ENCODE measurements around the gene NPR2. TPM values are rescaled to one million over a fixed set of nuclear protein-coding genes. Genes with fewer than 3 reads are reported as not detected.

The NPR2 gene
- total and polyA plus RNA-seq, 2 experiments from 2014 or later = 12.2 to 13.9 TPM

GRCh38 chr9:35814106-35814840 lies 22.9 kb downstream of the NPR2 start:
- TF ChIP-seq, protein P1, sequence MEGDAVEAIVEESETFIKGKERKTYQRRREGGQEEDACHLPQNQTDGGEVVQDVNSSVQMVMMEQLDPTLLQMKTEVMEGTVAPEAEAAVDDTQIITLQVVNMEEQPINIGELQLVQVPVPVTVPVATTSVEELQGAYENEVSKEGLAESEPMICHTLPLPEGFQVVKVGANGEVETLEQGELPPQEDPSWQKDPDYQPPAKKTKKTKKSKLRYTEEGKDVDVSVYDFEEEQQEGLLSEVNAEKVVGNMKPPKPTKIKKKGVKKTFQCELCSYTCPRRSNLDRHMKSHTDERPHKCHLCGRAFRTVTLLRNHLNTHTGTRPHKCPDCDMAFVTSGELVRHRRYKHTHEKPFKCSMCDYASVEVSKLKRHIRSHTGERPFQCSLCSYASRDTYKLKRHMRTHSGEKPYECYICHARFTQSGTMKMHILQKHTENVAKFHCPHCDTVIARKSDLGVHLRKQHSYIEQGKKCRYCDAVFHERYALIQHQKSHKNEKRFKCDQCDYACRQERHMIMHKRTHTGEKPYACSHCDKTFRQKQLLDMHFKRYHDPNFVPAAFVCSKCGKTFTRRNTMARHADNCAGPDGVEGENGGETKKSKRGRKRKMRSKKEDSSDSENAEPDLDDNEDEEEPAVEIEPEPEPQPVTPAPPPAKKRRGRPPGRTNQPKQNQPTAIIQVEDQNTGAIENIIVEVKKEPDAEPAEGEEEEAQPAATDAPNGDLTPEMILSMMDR (IDR thresholded peaks at IDR 0.05; ENCODE audit: poor library complexity) = peak; percentile 35
- TF ChIP-seq EZH2 (IDR thresholded peaks at IDR 0.05; ENCODE audit: borderline replicate concordance) = no peak
- H3K27me3 ChIP-seq = no peaks in the 10 kb centered on the region
- H3K4me1 ChIP-seq (ENCODE audit: insufficient read depth) = peaks cover 10% of the 10 kb centered on the region
- peaks cover 2% of the 10 kb centered on the region for H3K79me2 ChIP-seq
- H3K9me2 ChIP-seq (replicated peaks; ENCODE audit: insufficient read depth) = no peaks in the 10 kb centered on the region
- peak overlapping the region; percentile 91 for H3K27ac ChIP-seq
- H2AFZ ChIP-seq = peak overlapping the region; percentile 57
- peak overlapping the region; percentile 56 for H3K4me3 ChIP-seq
- H3K9me3 ChIP-seq (ENCODE audit: low read depth) = no peaks in the 10 kb centered on the region
- WGBS (ENCODE audit: low lambda C conversion rate, missing lambda C conversion rate) = 11% methylated on average over 27 of the region's 29 CpGs
- no peaks in the 10 kb centered on the region for H3K36me3 ChIP-seq (replicated peaks; ENCODE audit: insufficient read depth, low read depth)
- peak; percentile 80 for DNase-seq (ENCODE audit: low spot score)
- H4K20me1 ChIP-seq (ENCODE audit: insufficient read depth, poor library complexity, severe bottlenecking) = no peaks in the 10 kb centered on the region
- H3K4me2 ChIP-seq = peak overlapping the region; percentile 77

GRCh38 chr9:35814841-35815543 lies 23.6 kb downstream of the NPR2 start, which contains the start of gene HINT2:
TSS of gene HINT2 (minus strand) at chr9:35815042. CDS start at chr9:35814979, 63 bp downstream.
- TF ChIP-seq, protein P1 (IDR thresholded peaks at IDR 0.05; ENCODE audit: poor library complexity) = no peak
- TF ChIP-seq EZH2phosphoT487 (IDR thresholded peaks at IDR 0.05; ENCODE audit: low read depth, severe bottlenecking, unreplicated experiment) = no peak
- no peak for TF ChIP-seq EZH2 (IDR thresholded peaks at IDR 0.05; ENCODE audit: borderline replicate concordance)
- peak within 1 kb of the TSS; percentile 56 for H3K4me3 ChIP-seq
- H2AFZ ChIP-seq = peak within 1 kb of the TSS; percentile 72
- H3K27me3 ChIP-seq = no peaks in the 10 kb centered on the region
- peaks cover 2% of the 10 kb centered on the region for H3K79me2 ChIP-seq
- H3K4me1 ChIP-seq (ENCODE audit: insufficient read depth) = peaks cover 10% of the 10 kb centered on the region
- peak; percentile 98 for DNase-seq (ENCODE audit: low spot score)
- peak within 1 kb of the TSS; percentile 77 for H3K4me2 ChIP-seq
- no peaks in the 10 kb centered on the region for H3K36me3 ChIP-seq (replicated peaks; ENCODE audit: insufficient read depth, low read depth)
- under 1% methylated on average over 49 of the region's 52 CpGs for WGBS (ENCODE audit: low lambda C conversion rate, missing lambda C conversion rate)
- H3K27ac ChIP-seq = peak within 1 kb of the TSS; percentile 91
- H3K9me2 ChIP-seq (replicated peaks; ENCODE audit: insufficient read depth) = no peaks in the 10 kb centered on the region
- no peaks in the 10 kb centered on the region for H3K9me3 ChIP-seq (ENCODE audit: low read depth)
- H4K20me1 ChIP-seq (ENCODE audit: insufficient read depth, poor library complexity, severe bottlenecking) = no peaks in the 10 kb centered on the region

GRCh38 chr9:35816708-35817107 lies 25.3 kb downstream of the NPR2 start:
- Histone ChIP-seq H3K9me2 (replicated peaks; ENCODE audit: insufficient read depth) (no peaks in the 10 kb centered on the region), H3K36me3 (replicated peaks; ENCODE audit: insufficient read depth, low read depth) (no peaks in the 10 kb centered on the region), H3K4me1 (ENCODE audit: insufficient read depth) (peaks cover 10% of the 10 kb centered on the region), H3K27ac (no peak overlapping the region), H3K9me3 (ENCODE audit: low read depth) (no peaks in the 10 kb centered on the region), H3K4me2 (no peak overlapping the region), H2AFZ (no peak overlapping the region), H4K20me1 (ENCODE audit: insufficient read depth, poor library complexity, severe bottlenecking) (no peaks in the 10 kb centered on the region), H3K27me3 (no peaks in the 10 kb centered on the region), H3K4me3 (no peak overlapping the region), H3K79me2 (peaks cover 2% of the 10 kb centered on the region)
- 63% methylated on average over 1 of the region's 1 CpG for WGBS (ENCODE audit: low lambda C conversion rate, missing lambda C conversion rate)
- TF ChIP-seq, protein P1 (IDR thresholded peaks at IDR 0.05; ENCODE audit: poor library complexity) = no peak
- TF ChIP-seq EZH2 (IDR thresholded peaks at IDR 0.05; ENCODE audit: borderline replicate concordance) (no peak), EZH2phosphoT487 (IDR thresholded peaks at IDR 0.05; ENCODE audit: low read depth, severe bottlenecking, unreplicated experiment) (no peak)
- no peak for DNase-seq (ENCODE audit: low spot score)

All from hepatocyte (in vitro differentiated cells).